ENCODE results near the gene BRIX1. TPM values are rescaled to one million over a fixed set of nuclear protein-coding genes. Genes with fewer than 3 reads are reported as not detected.

BRIX1 gene
- total and polyA plus RNA-seq, 2 of the 13 experiments (the other 11 are each of a cell fraction or from before 2014, with no cell fraction given) = 23.6 to 78.4 TPM

- TF ChIP-seq ZBTB44 (CRISPR knock-in tag; IDR thresholded peaks at IDR 0.05) = 0 out of 2 replicates have a peak, but pooled peaks have one; percentile 48
- TF ChIP-seq ZNF235 (CRISPR knock-in tag; IDR thresholded peaks at IDR 0.05; ENCODE audit: borderline replicate concordance) = no peak
- no peak; the same call in 1 of the 2 replicates for TF ChIP-seq SP4 (CRISPR knock-in tag; IDR thresholded peaks at IDR 0.05)
- TF ChIP-seq ZNF850 (CRISPR knock-in tag; conservative IDR thresholded peaks at IDR 0.05) = 0 out of 2 replicates have a peak, but pooled peaks have one; percentile 16
- TF ChIP-seq ZNF761 (CRISPR knock-in tag; conservative IDR thresholded peaks at IDR 0.05) = no peak; the same call in 1 of the 2 replicates
- no peak for TF ChIP-seq GRHL1 (CRISPR knock-in tag; conservative IDR thresholded peaks at IDR 0.05)
- no peak for TF ChIP-seq SYNCRIP (IDR thresholded peaks at IDR 0.05; ENCODE audit: insufficient read depth, low read depth, low read length)
- TF ChIP-seq CC2D1A (CRISPR knock-in tag; IDR thresholded peaks at IDR 0.05) = no peak
- 0 out of 2 replicates have a peak, but pooled peaks have one; percentile 54 for TF ChIP-seq NRL (CRISPR knock-in tag; IDR thresholded peaks at IDR 0.05; ENCODE audit: borderline replicate concordance)
- TF ChIP-seq HES4 (CRISPR knock-in tag; IDR thresholded peaks at IDR 0.05; ENCODE audit: borderline replicate concordance) = no peak
- TF ChIP-seq SMARCE1 (IDR thresholded peaks at IDR 0.05; ENCODE audit: borderline replicate concordance) = no peak
- TF ChIP-seq ZNF547 (CRISPR knock-in tag; IDR thresholded peaks at IDR 0.05) = peak; percentile 72
- TF ChIP-seq ZFX (CRISPR knock-in tag; IDR thresholded peaks at IDR 0.05; ENCODE audit: low read depth) = peak; percentile 66; the same call in 1 of the 2 replicates
- TF ChIP-seq ZNF768 (CRISPR knock-in tag; IDR thresholded peaks at IDR 0.05) = peak; percentile 50; the same call in 1 of the 2 replicates
- no peak for TF ChIP-seq ZNF577 (CRISPR knock-in tag; IDR thresholded peaks at IDR 0.05; ENCODE audit: borderline replicate concordance, low read depth)
- peak; percentile 9; the same call in 1 of the 2 replicates for TF ChIP-seq ZBTB25 (CRISPR knock-in tag; IDR thresholded peaks at IDR 0.05)
- 0 out of 2 replicates have a peak, but pooled peaks have one; percentile 26 for TF ChIP-seq ZBTB38 (CRISPR knock-in tag; IDR thresholded peaks at IDR 0.05)
- TF ChIP-seq ZNF704 (CRISPR knock-in tag; IDR thresholded peaks at IDR 0.05; ENCODE audit: borderline replicate concordance) = peak; percentile 37; the same call in 1 of the 2 replicates
- peak; percentile 63; the same call in 1 of the 2 replicates for TF ChIP-seq MYC (CRISPR knock-in tag; IDR thresholded peaks at IDR 0.05; ENCODE audit: borderline replicate concordance)
- TF ChIP-seq ZKSCAN8 (CRISPR knock-in tag; IDR thresholded peaks at IDR 0.05; ENCODE audit: borderline replicate concordance) = no peak
- no peak for TF ChIP-seq NONO (IDR thresholded peaks at IDR 0.05)
- peak; percentile 53; the same call in 1 of the 2 replicates for TF ChIP-seq NONO (CRISPR knock-in tag; conservative IDR thresholded peaks at IDR 0.05)
- TF ChIP-seq RAD51 (IDR thresholded peaks at IDR 0.05; ENCODE audit: borderline replicate concordance) = no peak
Observed at GRCh38 chr5:34929720-34930461, 14.4 kb downstream of the BRIX1 start (continued).

Data from HepG2 (cell line).